H1 (cell line): ENCODE measurements around the gene SMTNL2. TPM values are rescaled to one million over a fixed set of nuclear protein-coding genes. Genes with fewer than 3 reads are reported as not detected.

Experiments
- CTCF ChIA-PET: fragments of 300-600 bp; sonication (Branson Sonifier 250); formaldehyde crosslinking; loops from one replicate; lab custom pipeline; 2021; ENCODE audit not compliant: partially characterized antibody; lab: Charles Lee
- POLR2A ChIA-PET: fragments of 300-600 bp; sonication (Branson Sonifier 250); formaldehyde crosslinking; loops from one replicate; lab custom pipeline; 2021; ENCODE audit warnings: inconsistent platforms; ENCODE audit not compliant: partially characterized antibody; lab: Charles Lee
- DNase-seq, 2 experiments: peaks; one replicate each; pipeline versions ENCODE4 v3.0.0 to v3.0.0-alpha.2; 2010 to 2022; ENCODE audit warnings: low spot score in 2 of 2, low read depth in 1 of 2, mixed read lengths in 1 of 2
- FAIRE-seq: peaks from 2 replicates; lab custom pipeline; 2011; peaks lifted over from hg19 to GRCh38; lab: Jason Lieb, UNC
- H2AFZ ChIP-seq: 2 replicates; pipeline ENCODE4 v1.8.1; 2012; ENCODE audit warnings: low read length, inconsistent platforms
- H2AK5ac ChIP-seq: 2 replicates; pipeline ENCODE4 v1.6.1; 2013; ENCODE audit warnings: low read depth, low read length
- H2BK120ac ChIP-seq: replicated peaks from 2 replicates; pipeline ENCODE3; 2013; ENCODE audit warnings: low read depth, low read length, inconsistent platforms
- H2BK12ac ChIP-seq: 2 replicates; pipeline ENCODE4 v1.6.1; 2013; ENCODE audit warnings: low read depth, low read length
- H2BK15ac ChIP-seq: 2 replicates; pipeline ENCODE4 v1.6.1; 2013; ENCODE audit warnings: low read length
- H2BK20ac ChIP-seq: 2 replicates; pipeline ENCODE4 v1.6.1; 2013; ENCODE audit warnings: low read length
- H2BK5ac ChIP-seq: 2 replicates; pipeline ENCODE4 v1.6.1; 2013; ENCODE audit warnings: low read depth, low read length
- H3K14ac ChIP-seq: 2 replicates; pipeline ENCODE4 v1.6.1; 2013; ENCODE audit warnings: inconsistent platforms; ENCODE audit not compliant: insufficient read length
- H3K18ac ChIP-seq: 2 replicates; pipeline ENCODE4 v1.6.1; 2013; ENCODE audit warnings: low read length; ENCODE audit errors: extremely low read depth
- H3K23ac ChIP-seq: 2 replicates; pipeline ENCODE4 v1.6.1; 2013; ENCODE audit warnings: inconsistent platforms; ENCODE audit not compliant: insufficient read length
- H3K23me2 ChIP-seq: 2 replicates; pipeline ENCODE4 v1.6.1; 2013; ENCODE audit warnings: low read depth, low read length
- H3K27ac ChIP-seq: 2 replicates; pipeline ENCODE4 v1.6.1; 2011; ENCODE audit warnings: low read depth, low read length, inconsistent platforms
- H3K27me3 ChIP-seq, 4 experiments: replicated peaks in 1 of 4; 1 replicate in 1 of 4; 2 replicates in 3 of 4; pipeline versions ENCODE4 v1.6.1 to v1.8.1; 2011 to 2013; ENCODE audit warnings: low read length in 3 of 4, mild to moderate bottlenecking in 3 of 4, inconsistent platforms in 2 of 4, mixed read lengths in 2 of 4, moderate library complexity in 1 of 4; ENCODE audit not compliant: control insufficient read depth in 3 of 4, insufficient read depth in 3 of 4; ENCODE audit errors: extremely low read depth in 1 of 4
- H3K36me3 ChIP-seq, 4 experiments: 2 replicates each; pipeline versions ENCODE4 v1.6.1 to v1.8.1; 2011 to 2013; ENCODE audit warnings: mild to moderate bottlenecking in 4 of 4, low read length in 3 of 4, moderate library complexity in 2 of 4, control low read depth in 1 of 4, inconsistent platforms in 1 of 4; ENCODE audit not compliant: insufficient read depth in 4 of 4, control insufficient read depth in 2 of 4
- H3K4ac ChIP-seq: replicated peaks from 2 replicates; pipeline ENCODE3; 2013; ENCODE audit warnings: low read length, low read depth, mixed read lengths, inconsistent platforms; ENCODE audit not compliant: insufficient read length
- H3K4me1 ChIP-seq, 4 experiments: replicated peaks in 1 of 4; 1 replicate in 1 of 4; 2 replicates in 3 of 4; pipeline versions ENCODE4 v1.6.1 to v1.8.1; 2011 to 2013; ENCODE audit warnings: low read length in 3 of 4, inconsistent platforms in 2 of 4, mixed read lengths in 1 of 4; ENCODE audit not compliant: insufficient read depth in 4 of 4, control insufficient read depth in 3 of 4
- H3K4me2 ChIP-seq, 2 experiments: 2 replicates each; pipeline versions ENCODE4 v1.6.1 to v1.8.1; 2011 to 2013; ENCODE audit warnings: low read depth in 2 of 2, low read length in 2 of 2, control low read depth in 1 of 2, inconsistent platforms in 1 of 2, mild to moderate bottlenecking in 1 of 2; ENCODE audit not compliant: insufficient read depth in 1 of 2
- H3K4me3 ChIP-seq, 4 experiments: fragments of 200-600, 300-600 bp in 1 of 4; sonication (generic), shearing (Covaris generic), sonication (Bioruptor Twin) in 1 of 4; 2 replicates each; pipeline versions ENCODE4 v1.5.1 to v1.8.1; 2011 to 2016; ENCODE audit warnings: low read length in 4 of 4, low read depth in 3 of 4, control low read depth in 2 of 4, inconsistent platforms in 2 of 4, mild to moderate bottlenecking in 2 of 4, mixed read lengths in 1 of 4, moderate library complexity in 1 of 4; ENCODE audit not compliant: insufficient read depth in 2 of 4; ENCODE audit errors: extremely low read depth in 1 of 4
- H3K56ac ChIP-seq: replicated peaks from 2 replicates; pipeline ENCODE3; 2013; ENCODE audit warnings: low read depth, mild to moderate bottlenecking, mixed read lengths, low read length, inconsistent platforms; ENCODE audit not compliant: insufficient read length
- H3K79me1 ChIP-seq: 2 replicates; pipeline ENCODE4 v1.6.1; 2013; ENCODE audit warnings: low read depth, low read length, control low read depth
- H3K79me2 ChIP-seq, 2 experiments: 2 replicates each; pipeline versions ENCODE4 v1.6.1 to v1.8.1; 2012 to 2013; ENCODE audit warnings: low read length in 2 of 2, mild to moderate bottlenecking in 2 of 2, inconsistent platforms in 1 of 2; ENCODE audit not compliant: insufficient read depth in 2 of 2, control insufficient read depth in 1 of 2
- H3K9ac ChIP-seq, 4 experiments: replicated peaks in 1 of 4; 1 replicate in 1 of 4; 2 replicates in 3 of 4; pipeline versions ENCODE4 v1.6.1 to v1.8.1; 2011 to 2013; ENCODE audit warnings: low read depth in 3 of 4, low read length in 3 of 4, control low read depth in 2 of 4, mild to moderate bottlenecking in 2 of 4, moderate library complexity in 2 of 4, inconsistent platforms in 1 of 4; ENCODE audit errors: extremely low read depth in 1 of 4
- H3K9me3 ChIP-seq, 2 experiments: 2 replicates each; pipeline versions ENCODE4 v1.6.1 to v1.8.1; 2012 to 2013; ENCODE audit warnings: mild to moderate bottlenecking in 2 of 2, moderate library complexity in 2 of 2, control low read depth in 1 of 2, inconsistent platforms in 1 of 2, low read depth in 1 of 2, low read length in 1 of 2, mixed read lengths in 1 of 2; ENCODE audit not compliant: insufficient read depth in 2 of 2
- H4K20me1 ChIP-seq, 2 experiments: replicated peaks in 1 of 2; 2 replicates each; pipeline versions ENCODE3 to v1.8.1; 2011 to 2013; ENCODE audit warnings: inconsistent platforms in 2 of 2, low read length in 2 of 2, mild to moderate bottlenecking in 1 of 2; ENCODE audit not compliant: insufficient read depth in 2 of 2, control insufficient read depth in 1 of 2
- H4K5ac ChIP-seq: 2 replicates; pipeline ENCODE4 v1.6.1; 2013; ENCODE audit warnings: low read length, low read depth, mixed read lengths, inconsistent platforms; ENCODE audit not compliant: insufficient read length
- H4K8ac ChIP-seq: 2 replicates; pipeline ENCODE4 v1.8.0; 2013; ENCODE audit warnings: mild to moderate bottlenecking, moderate library complexity, low read length, inconsistent platforms; ENCODE audit not compliant: insufficient read depth; ENCODE audit errors: extremely low read depth
- H4K91ac ChIP-seq: replicated peaks from 2 replicates; pipeline ENCODE3; 2013; ENCODE audit warnings: low read length, mixed read lengths, inconsistent platforms; ENCODE audit not compliant: insufficient read length
- EZH2 ChIP-seq: fragments of 200-600 bp; sonication (generic); IDR thresholded peaks from 2 replicates; pipeline ENCODE4 v1.7.1; 2012; ENCODE audit warnings: low read depth, mild to moderate bottlenecking, moderate library complexity, low read length, inconsistent platforms; ENCODE audit not compliant: severe bottlenecking
- GABPA ChIP-seq: IDR thresholded peaks from 2 replicates; pipeline ENCODE4 v1.6.1; 2011; ENCODE audit warnings: mild to moderate bottlenecking, low read length, moderate library complexity, borderline replicate concordance; ENCODE audit not compliant: insufficient read depth
- NANOG ChIP-seq: IDR thresholded peaks from 2 replicates; pipeline ENCODE4 v1.6.1; 2011; ENCODE audit warnings: low read length, low read depth, mild to moderate bottlenecking, inconsistent platforms; ENCODE audit not compliant: insufficient read depth, poor library complexity, severe bottlenecking
- PHF8 ChIP-seq: fragments of 200-600 bp; sonication (generic); conservative IDR thresholded peaks from 2 replicates; pipeline ENCODE4 v1.7.1; 2012; ENCODE audit warnings: low read depth, mild to moderate bottlenecking, inconsistent platforms, low read length, moderate library complexity
- SIX5 ChIP-seq: IDR thresholded peaks from 2 replicates; pipeline ENCODE4 v1.6.1; 2011; ENCODE audit warnings: mild to moderate bottlenecking, low read depth, low read length
- WGBS, 2 experiments: shearing (Covaris generic) in 1 of 2; methylation state at CpG; one replicate each; pipeline versions ENCODE4 v1.1.6 to v1.1.7; 2013 to 2015; ENCODE audit warnings: low lambda C conversion rate in 2 of 2, mixed read lengths in 2 of 2, inconsistent platforms in 1 of 2, low coverage in 1 of 2, missing lambda C conversion rate in 1 of 2; ENCODE audit not compliant: insufficient replicate concordance in 2 of 2, insufficient coverage in 1 of 2, insufficient read length in 1 of 2; ENCODE audit errors: extremely low coverage in 1 of 2, missing lambda C conversion rate in 1 of 2; 5-methylcytosine and 5-hydroxymethylcytosine counted together
- polyA plus RNA-seq, 7 experiments: library from polyadenylated mRNA; depleted of rRNA in 3 of 7; stranded (reverse) in 5 of 7; unstranded in 2 of 7; fragments of >200 nt in 5 of 7; fragments of 200-250 nt in 2 of 7; gene quantifications; 1 replicate in 5 of 7; 2 replicates in 1 of 7; 4 replicates in 1 of 7; pipeline versions ENCODE4 v1.2.1 to v1.2.3, GENCODE V29; 2011 to 2013; ENCODE audit warnings: missing spikeins in 2 of 7, mixed read lengths in 2 of 7
- total RNA-seq: library from RNA; stranded (reverse); fragmentation: NEBNext Ultra II Directional; extraction: Animal tissue kit (Norgen Biotek cat#: 25700); gene quantifications from 2 replicates; pipeline ENCODE4 v1.2.1, GENCODE V29; 2021

Gene SMTNL2
- total and polyA plus RNA-seq, 2 of the 8 experiments (the other 6 are each of a cell fraction or from before 2014, with no cell fraction given), result 3.6 to 4.5 TPM

DNA sequence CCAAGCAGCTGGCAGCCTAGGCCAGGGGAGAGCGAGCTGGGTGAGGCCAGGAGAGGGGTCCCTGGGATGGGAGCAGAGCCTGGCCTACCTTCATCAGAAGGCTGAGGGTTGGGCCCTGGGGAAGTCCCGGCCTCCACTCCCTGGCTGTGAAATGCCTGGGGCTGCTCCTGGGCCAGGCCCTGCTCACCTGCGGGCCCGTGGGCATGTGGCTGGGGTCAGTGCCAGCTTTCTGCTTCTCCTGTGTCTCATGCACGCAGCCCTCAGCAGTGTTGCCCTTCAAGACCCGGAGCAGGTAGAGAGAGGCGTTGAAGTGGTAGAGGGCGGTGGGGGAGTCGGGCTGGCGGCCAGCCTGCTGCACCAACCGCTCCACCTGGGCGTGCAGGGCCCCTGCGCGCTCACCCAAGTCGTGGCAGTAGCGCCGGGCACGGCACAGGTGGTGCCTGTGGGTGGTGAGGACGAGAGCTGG lies 41.6 kb upstream of the SMTNL2 start:
- H3K79me1 ChIP-seq, result no peaks in the 10 kb centered on the region
- TF ChIP-seq NANOG (no peak), SIX5 (no peak), EZH2 (no peak), PHF8 (no peak), GABPA (no peak)

More for the DNA sequence above, 41.6 kb upstream of the SMTNL2 start:
- DNase-seq (no peak), FAIRE-seq (no peak)
- Histone ChIP-seq H3K36me3 (peaks cover 33 to 83% (median 57%) of the 10 kb centered on the region in 4 experiments), H2AK5ac (no peak overlapping the region), H2BK5ac (no peak overlapping the region), H2BK12ac (no peak overlapping the region), H4K5ac (no peak overlapping the region), H3K9me3 (no peaks in the 10 kb centered on the region), H2BK120ac (no peak overlapping the region), H3K14ac (no peak overlapping the region), H3K23ac (no peak overlapping the region), H3K27me3 (no peaks in the 10 kb centered on the region), H3K79me2 (no peaks in the 10 kb centered on the region), H3K9ac (no peak overlapping the region), H3K4me1 (no peaks in the 10 kb centered on the region), H4K20me1 (peaks cover 7 to 38% of the 10 kb centered on the region in 2 experiments), H3K23me2 (no peaks in the 10 kb centered on the region), H2AFZ (no peak overlapping the region), H2BK15ac (no peak overlapping the region), H3K27ac (no peak overlapping the region), H3K4ac (no peak overlapping the region), H3K4me2 (no peak overlapping the region), H2BK20ac (no peak overlapping the region), H4K91ac (no peak overlapping the region), H3K56ac (no peak overlapping the region), H3K18ac (no peak overlapping the region), H3K4me3 (no peak overlapping the region), H4K8ac (0 out of 2 replicates have a peak overlapping the region, but pooled peaks have one; percentile 68)
- ChIA-PET POLR2A (interaction anchor here (0.9 to 37.1 kb wide), 4 partner anchors 4 to 128 kb away, joined by 3 to 546 read pairs (median 275); partner anchors contain the start of genes GGT6 and MYBBP1A), CTCF (interaction anchor here (1.1 to 1.3 kb wide), 3 partner anchors 23 to 81 kb away, joined by 3 to 4 read pairs (median 4); no protein-coding TSS in a partner anchor)
- WGBS, 2 experiments, result 98% methylated on average over 15 of the region's 19 CpGs; no CpG with 5 or more reads in 1 of the 2 experiments
